ENCODE data around the gene ZNF485. TPM values are rescaled to one million over a fixed set of nuclear protein-coding genes. Genes with fewer than 3 reads are reported as not detected.
A peak's percentile ranks its signal among the peaks of the same experiment; 100 is the strongest.

The ZNF485 gene
- polyA plus RNA-seq, 1 donor (not counting 4 experiments of a cell fraction or from before 2014, with no cell fraction given) = 4.3 TPM

DNA sequence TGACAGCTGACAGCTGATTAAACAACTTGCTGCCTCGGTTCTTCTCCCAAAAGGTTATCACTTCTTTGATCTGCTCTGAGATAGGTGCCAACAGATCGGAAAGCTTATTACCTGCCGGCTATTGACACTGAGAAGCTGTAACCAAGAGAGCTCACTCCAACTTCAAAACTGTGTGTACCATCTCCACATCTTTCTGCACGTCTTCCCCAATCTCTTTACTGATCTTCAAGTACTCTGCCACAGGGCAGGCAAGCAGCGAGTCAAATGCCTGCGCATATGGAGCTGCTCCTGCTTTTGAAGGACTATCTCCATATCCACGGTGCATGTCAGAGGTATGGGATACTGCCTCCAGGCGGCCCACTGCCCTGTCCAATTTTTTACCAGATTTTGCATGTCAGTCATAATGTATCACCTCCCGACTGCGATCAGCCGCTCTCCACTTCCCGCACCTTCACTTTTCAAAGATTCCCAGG is 352 bp upstream of the ZNF485 start:
- H3K4me3 ChIP-seq (ENCODE audit: control insufficient read depth in 2 of 3, extremely low read depth in 1 of 3, insufficient read depth in 2 of 3, low read depth in 1 of 3, low read length in 3 of 3) = peak overlapping the region; percentile 66 to 72 (median 71)
- no peak overlapping the region for H3K9ac ChIP-seq (ENCODE audit: control insufficient read depth, extremely low read depth, insufficient read depth, low read length)
- no peaks in the 10 kb centered on the region for H3K27me3 ChIP-seq (ENCODE audit: control insufficient read depth, extremely low read depth, insufficient read depth, low read length)
- DNase-seq (ENCODE audit: low read depth, low spot score) (no peak), FAIRE-seq (no peak)
- peak overlapping the region; percentile 86 for H2AFZ ChIP-seq (ENCODE audit: control insufficient read depth, low read length)
- TF ChIP-seq EZH2 (IDR thresholded peaks at IDR 0.05; ENCODE audit: low read length) = no peak
- TF ChIP-seq, protein P1, sequence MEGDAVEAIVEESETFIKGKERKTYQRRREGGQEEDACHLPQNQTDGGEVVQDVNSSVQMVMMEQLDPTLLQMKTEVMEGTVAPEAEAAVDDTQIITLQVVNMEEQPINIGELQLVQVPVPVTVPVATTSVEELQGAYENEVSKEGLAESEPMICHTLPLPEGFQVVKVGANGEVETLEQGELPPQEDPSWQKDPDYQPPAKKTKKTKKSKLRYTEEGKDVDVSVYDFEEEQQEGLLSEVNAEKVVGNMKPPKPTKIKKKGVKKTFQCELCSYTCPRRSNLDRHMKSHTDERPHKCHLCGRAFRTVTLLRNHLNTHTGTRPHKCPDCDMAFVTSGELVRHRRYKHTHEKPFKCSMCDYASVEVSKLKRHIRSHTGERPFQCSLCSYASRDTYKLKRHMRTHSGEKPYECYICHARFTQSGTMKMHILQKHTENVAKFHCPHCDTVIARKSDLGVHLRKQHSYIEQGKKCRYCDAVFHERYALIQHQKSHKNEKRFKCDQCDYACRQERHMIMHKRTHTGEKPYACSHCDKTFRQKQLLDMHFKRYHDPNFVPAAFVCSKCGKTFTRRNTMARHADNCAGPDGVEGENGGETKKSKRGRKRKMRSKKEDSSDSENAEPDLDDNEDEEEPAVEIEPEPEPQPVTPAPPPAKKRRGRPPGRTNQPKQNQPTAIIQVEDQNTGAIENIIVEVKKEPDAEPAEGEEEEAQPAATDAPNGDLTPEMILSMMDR (optimal IDR thresholded peaks at IDR 0.05 in 1 of 3, IDR thresholded peaks at IDR 0.05 in 1 of 3, conservative IDR thresholded peaks at IDR 0.05 in 1 of 3; ENCODE audit: extremely low read depth in 1 of 3, insufficient read depth in 2 of 3, low read length in 3 of 3) = no peak
- H3K4me1 ChIP-seq (ENCODE audit: control insufficient read depth, extremely low read depth, insufficient read depth, low read length) = peaks cover 3% of the 10 kb centered on the region
- H3K36me3 ChIP-seq (ENCODE audit: control insufficient read depth in 2 of 2, extremely low read depth in 1 of 2, insufficient read depth in 2 of 2, low read length in 2 of 2) = peaks cover 2 to 3% of the 10 kb centered on the region in 2 experiments
- peaks cover 2% of the 10 kb centered on the region for H3K9me3 ChIP-seq (ENCODE audit: control insufficient read depth, low read depth, low read length)
- no peaks in the 10 kb centered on the region for H3K9me1 ChIP-seq (ENCODE audit: control insufficient read depth, extremely low read depth, insufficient read depth, low read length)
- H4K20me1 ChIP-seq (ENCODE audit: control insufficient read depth, extremely low read depth, insufficient read depth, low read length) = no peaks in the 10 kb centered on the region
- dilution Hi-C loops (cut with MboI; ENCODE audit: extremely low pct_ligation_motif_present, low sequenced_read_pairs) = no loop called here
- no peaks in the 10 kb centered on the region for H3K79me2 ChIP-seq (ENCODE audit: control insufficient read depth, insufficient read depth, low read length)
- H3K4me2 ChIP-seq (ENCODE audit: control insufficient read depth, extremely low read depth, insufficient read depth, low read depth, low read length) = peak overlapping the region; percentile 86
- no peak overlapping the region for H3K27ac ChIP-seq (ENCODE audit: control insufficient read depth, insufficient read depth, low read length)

DNA sequence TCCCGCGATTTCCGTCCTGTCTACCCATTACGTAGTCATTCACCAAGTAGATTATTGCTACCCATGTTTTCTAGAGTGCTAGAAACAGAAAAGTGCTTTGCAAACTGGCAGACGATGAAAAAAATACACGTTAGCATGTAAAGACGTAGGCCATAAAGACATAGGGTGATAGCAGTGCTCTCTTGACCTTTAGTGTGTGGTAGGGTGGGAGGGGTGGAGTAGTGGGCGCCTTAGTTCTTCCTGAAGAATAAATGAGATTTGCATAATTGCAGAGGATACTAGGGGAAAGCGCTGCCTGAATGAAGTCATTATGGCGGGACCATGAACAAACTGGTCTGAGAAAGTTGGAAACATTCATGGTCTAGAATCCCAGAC is 948 bp downstream of the ZNF485 start:
- FAIRE-seq (no peak), DNase-seq (ENCODE audit: low read depth, low spot score) (no peak)
- dilution Hi-C loops (cut with MboI; ENCODE audit: extremely low pct_ligation_motif_present, low sequenced_read_pairs) = no loop called here
- Histone ChIP-seq H3K4me3 (ENCODE audit: control insufficient read depth in 2 of 3, extremely low read depth in 1 of 3, insufficient read depth in 2 of 3, low read depth in 1 of 3, low read length in 3 of 3) (peak overlapping the region; percentile 66 to 72 (median 71)), H3K36me3 (ENCODE audit: control insufficient read depth in 2 of 2, extremely low read depth in 1 of 2, insufficient read depth in 2 of 2, low read length in 2 of 2) (peaks cover 2 to 3% of the 10 kb centered on the region in 2 experiments), H4K20me1 (ENCODE audit: control insufficient read depth, extremely low read depth, insufficient read depth, low read length) (no peaks in the 10 kb centered on the region), H3K27me3 (ENCODE audit: control insufficient read depth, extremely low read depth, insufficient read depth, low read length) (no peaks in the 10 kb centered on the region), H3K4me1 (ENCODE audit: control insufficient read depth, extremely low read depth, insufficient read depth, low read length) (peaks cover 3% of the 10 kb centered on the region), H3K9me1 (ENCODE audit: control insufficient read depth, extremely low read depth, insufficient read depth, low read length) (no peaks in the 10 kb centered on the region), H3K9me3 (ENCODE audit: control insufficient read depth, low read depth, low read length) (no peaks in the 10 kb centered on the region), H3K27ac (ENCODE audit: control insufficient read depth, insufficient read depth, low read length) (no peak overlapping the region), H2AFZ (ENCODE audit: control insufficient read depth, low read length) (peak overlapping the region; percentile 86), H3K79me2 (ENCODE audit: control insufficient read depth, insufficient read depth, low read length) (no peaks in the 10 kb centered on the region), H3K9ac (ENCODE audit: control insufficient read depth, extremely low read depth, insufficient read depth, low read length) (peak overlapping the region; percentile 66), H3K4me2 (ENCODE audit: control insufficient read depth, extremely low read depth, insufficient read depth, low read depth, low read length) (peak overlapping the region; percentile 86)
- TF ChIP-seq EZH2 (IDR thresholded peaks at IDR 0.05; ENCODE audit: low read length) = no peak
- TF ChIP-seq, protein P1 (optimal IDR thresholded peaks at IDR 0.05 in 1 of 3, IDR thresholded peaks at IDR 0.05 in 1 of 3, conservative IDR thresholded peaks at IDR 0.05 in 1 of 3; ENCODE audit: extremely low read depth in 1 of 3, insufficient read depth in 2 of 3, low read length in 3 of 3) = no peak
